Frontal cortex (tissue), 4 donors: ENCODE data around the gene TINCR. TPM values are rescaled to one million over a fixed set of nuclear protein-coding genes. Genes with fewer than 3 reads are reported as not detected.

Experiments
- DNase-seq, 2 donors: peaks; one replicate each; pipeline ENCODE4 v3.0.0; 2012; ENCODE audit warnings: low spot score in 2 of 2
- FAIRE-seq: peaks from 2 replicates; lab custom pipeline; 2012; peaks lifted over from hg19 to GRCh38; lab: Jason Lieb, UNC
- small RNA-seq: library from RNA; depleted of rRNA; stranded (forward); fragments of <200 nt; gene quantifications from one replicate; pipeline ENCODE3, GENCODE V24; 2014
- total RNA-seq: library from RNA; depleted of rRNA; stranded (reverse); fragments of >200 nt; gene quantifications from one replicate; pipeline ENCODE4 v1.2.3, GENCODE V29; 2014
- donor health status: control.
- donor health status: control.
- donor health status: control.

TINCR gene
- total RNA-seq, 1 donor from 2014 or later = 0.41 TPM

DNA sequence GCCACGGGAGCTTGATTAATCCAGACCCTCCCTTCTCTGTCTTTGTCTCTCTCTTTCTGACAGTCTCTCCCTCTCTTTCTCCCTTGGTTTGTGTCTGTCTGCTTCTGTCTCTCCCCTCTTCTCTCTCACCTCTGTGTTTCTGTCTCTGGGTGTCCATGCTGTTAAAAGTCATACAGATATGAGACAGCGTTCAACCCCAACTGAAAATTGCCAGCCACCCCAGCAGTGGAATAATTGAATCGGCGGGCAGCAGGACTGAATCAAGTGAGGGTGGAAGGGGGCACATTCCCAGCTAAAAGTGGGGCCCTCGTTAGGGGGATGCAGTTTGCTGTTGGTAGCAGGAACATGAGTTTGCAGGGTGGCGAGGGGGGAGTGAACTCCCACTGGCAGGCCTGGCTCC, 43.7 kb downstream of the TINCR start:
- DNase-seq = no peak
- FAIRE-seq = no peak

DNA sequence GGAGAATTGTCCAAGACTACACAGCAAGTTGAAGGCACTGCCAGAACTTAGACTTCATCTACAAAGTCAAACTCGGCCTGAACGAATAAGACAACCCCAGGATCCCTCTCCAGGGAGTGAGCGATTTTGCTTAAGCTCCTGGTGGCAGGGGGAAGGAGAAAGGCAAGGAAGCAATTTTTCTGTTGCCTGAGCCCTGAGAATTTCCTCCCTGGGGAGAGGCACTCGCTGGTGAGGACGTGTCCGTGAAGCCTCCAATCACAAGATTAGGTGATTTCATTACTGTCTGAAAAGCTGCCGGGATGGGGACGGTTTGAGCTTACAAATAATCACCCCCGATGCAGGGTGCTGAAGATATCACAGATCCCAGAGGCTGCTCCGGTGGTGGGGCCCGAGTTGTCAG, 45.6 kb downstream of the TINCR start:
- FAIRE-seq = no peak
- no peak for DNase-seq

DNA sequence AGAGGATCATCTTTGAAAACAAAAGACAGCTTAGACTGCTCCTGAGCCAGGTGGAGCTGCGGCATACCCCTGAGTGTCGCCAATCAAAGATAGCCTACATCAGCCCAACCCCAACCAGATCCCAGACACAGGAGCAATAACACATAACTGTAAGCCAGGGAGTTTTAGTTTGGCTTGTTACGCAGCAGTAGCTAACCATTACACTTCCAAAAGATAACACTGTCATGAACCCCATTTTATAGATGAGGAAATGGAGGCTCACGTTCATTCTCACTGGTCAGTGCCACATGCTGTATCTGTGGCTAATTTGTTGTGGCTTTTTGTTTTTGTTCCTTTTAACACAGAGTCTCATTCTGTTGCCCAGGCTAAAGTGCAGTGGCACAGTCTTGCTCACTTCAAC, 47.3 kb downstream of the TINCR start:
- no peak for FAIRE-seq

DNA sequence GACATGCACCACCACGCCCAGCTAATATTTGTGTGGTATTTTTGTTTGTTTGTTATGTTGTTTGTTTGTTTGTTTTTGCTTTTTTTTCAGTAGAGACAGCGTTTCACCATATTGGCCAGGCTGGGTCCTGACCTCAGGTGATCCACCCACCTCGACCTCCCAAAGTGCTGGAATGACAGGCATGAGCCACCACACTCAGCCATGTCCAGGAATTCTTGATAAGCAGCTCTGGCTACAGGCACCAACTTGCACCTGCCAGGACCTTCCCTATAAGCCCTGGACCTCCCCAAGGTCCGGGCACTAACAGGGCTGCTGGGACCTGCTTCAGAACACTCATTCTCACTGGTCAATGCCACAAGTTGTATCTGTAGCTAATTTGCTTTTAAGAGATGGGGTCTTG, 48.7 kb downstream of the TINCR start:
- FAIRE-seq (no peak), DNase-seq (no peak)

More for the DNA sequence above, 47.3 kb downstream of the TINCR start:
- no peak for DNase-seq

DNA sequence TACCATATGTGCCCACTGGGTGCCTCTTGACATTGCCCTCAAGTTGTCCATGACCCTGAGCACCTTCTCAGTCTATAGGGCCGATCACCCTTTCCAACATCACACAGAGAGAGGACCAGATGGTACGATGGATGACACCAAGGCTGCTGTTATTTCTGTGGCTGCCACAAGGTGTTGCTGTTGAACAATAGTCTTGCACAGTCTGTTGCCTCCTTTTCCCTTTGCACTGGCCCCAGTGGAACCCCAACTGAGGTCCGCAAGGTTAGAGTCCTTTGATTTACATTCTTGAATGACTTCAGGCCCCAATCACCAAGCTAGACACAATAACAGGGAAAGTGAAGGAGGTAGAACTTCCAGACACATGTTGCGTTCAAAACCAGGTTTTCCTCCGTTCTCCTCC, 52.0 kb downstream of the TINCR start:
- no peak for DNase-seq
- FAIRE-seq = no peak

DNA sequence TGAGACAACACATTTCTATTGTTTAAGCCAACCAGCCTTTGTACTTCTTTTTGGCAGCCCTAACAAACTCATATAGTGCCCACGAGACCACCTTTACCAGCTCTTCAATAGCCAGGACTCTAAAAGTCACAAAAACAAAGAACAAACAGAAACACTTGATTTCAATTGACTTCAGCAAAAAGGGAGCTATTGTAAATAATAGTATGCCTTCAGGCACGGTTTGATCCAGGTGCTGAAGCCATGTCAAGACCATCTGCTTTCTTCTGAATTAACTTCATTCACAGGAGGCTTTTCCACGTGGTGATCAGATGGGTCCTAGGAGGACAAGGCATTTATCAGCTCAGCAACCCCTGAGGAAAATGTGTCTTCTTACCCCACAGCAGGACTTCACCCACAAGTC, 53.8 kb downstream of the TINCR start:
- DNase-seq (no peak), FAIRE-seq (no peak)

DNA sequence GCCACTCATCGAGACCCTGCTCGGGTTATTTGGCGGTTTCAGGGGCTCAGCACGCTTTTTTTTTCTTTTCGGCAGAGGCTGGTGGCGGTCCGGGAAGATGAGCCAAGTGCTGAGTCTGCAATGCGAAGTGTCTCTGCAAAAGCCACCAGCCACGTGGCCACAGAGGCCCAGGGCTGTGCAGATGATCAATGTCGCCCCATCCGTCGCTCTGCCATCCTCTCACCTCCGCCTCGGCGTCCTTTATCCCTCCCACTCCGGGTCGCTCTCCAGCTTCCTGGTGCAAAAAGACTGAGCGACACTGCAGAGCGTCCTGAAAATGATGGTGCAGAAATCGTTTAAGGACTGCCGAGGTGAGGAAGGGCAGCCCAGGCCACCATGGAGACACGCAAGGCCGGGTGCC, 55.0 kb downstream of the TINCR start:
- DNase-seq (no peak), FAIRE-seq (no peak)

Small RNA genes within 50 kb of the gene (small RNA-seq; reads per million reads assigned to genes)
- not detected for gene SNRPEP4

Other genes starting within 250 kb of the TINCR start
- gene PTPRS, start 227.1 kb downstream of the TINCR start, total RNA-seq = 181 TPM
- not detected for gene ZNRF4, start 112.5 kb downstream of the TINCR start, total RNA-seq
- gene SAFB2, start 54.8 kb upstream of the TINCR start, total RNA-seq = 37.9 TPM
- gene SAFB, start 55.1 kb upstream of the TINCR start, total RNA-seq = 86.4 TPM
- 15.1 TPM for gene MICOS13, start 112.6 kb upstream of the TINCR start, total RNA-seq
- 27.3 TPM for gene HSD11B1L, start 113.1 kb upstream of the TINCR start, total RNA-seq
- gene RPL36, start 122.3 kb upstream of the TINCR start, total RNA-seq = 262 TPM
- gene LONP1, start 152.2 kb upstream of the TINCR start, total RNA-seq = 39.9 TPM
- 0.41 TPM for gene CATSPERD, start 152.7 kb upstream of the TINCR start, total RNA-seq
- gene PRR22, start 216.8 kb upstream of the TINCR start, total RNA-seq = 0.41 TPM
- gene DUS3L, start 223.2 kb upstream of the TINCR start, total RNA-seq = 13.9 TPM
- gene NRTN, start 237.1 kb upstream of the TINCR start, total RNA-seq = not detected